ENCODE data around the gene FAM217B.

FAM217B gene

DNA sequence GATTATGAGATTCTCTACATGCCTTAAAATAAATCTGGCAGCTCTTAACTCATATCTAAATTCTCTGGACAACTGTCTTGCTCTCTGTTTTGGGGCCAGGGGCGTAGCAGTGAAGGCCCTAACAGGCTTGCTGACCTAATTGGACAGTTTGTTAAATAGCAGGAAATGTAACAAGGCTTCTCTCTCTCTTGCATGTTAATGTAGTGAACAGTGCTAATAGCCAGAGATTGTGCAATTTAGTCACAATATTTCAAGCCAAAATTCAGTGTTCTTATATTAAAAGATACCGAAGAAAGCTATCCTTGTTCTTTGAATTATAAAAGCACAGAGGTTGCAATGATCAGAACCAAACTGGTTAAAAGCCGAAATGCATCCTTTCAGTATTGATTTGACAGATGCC, 3.0 kb upstream of the FAM217B start:
- H3K4me3 ChIP-seq (ENCODE audit: low read depth, low read length): no peak overlapping the region
- in situ Hi-C loops (cut with HindIII; ENCODE audit: low sequenced_read_pairs): no loop called here
- DNase-seq (ENCODE audit: low read depth, low spot score): no peak
- TF ChIP-seq, protein P1, sequence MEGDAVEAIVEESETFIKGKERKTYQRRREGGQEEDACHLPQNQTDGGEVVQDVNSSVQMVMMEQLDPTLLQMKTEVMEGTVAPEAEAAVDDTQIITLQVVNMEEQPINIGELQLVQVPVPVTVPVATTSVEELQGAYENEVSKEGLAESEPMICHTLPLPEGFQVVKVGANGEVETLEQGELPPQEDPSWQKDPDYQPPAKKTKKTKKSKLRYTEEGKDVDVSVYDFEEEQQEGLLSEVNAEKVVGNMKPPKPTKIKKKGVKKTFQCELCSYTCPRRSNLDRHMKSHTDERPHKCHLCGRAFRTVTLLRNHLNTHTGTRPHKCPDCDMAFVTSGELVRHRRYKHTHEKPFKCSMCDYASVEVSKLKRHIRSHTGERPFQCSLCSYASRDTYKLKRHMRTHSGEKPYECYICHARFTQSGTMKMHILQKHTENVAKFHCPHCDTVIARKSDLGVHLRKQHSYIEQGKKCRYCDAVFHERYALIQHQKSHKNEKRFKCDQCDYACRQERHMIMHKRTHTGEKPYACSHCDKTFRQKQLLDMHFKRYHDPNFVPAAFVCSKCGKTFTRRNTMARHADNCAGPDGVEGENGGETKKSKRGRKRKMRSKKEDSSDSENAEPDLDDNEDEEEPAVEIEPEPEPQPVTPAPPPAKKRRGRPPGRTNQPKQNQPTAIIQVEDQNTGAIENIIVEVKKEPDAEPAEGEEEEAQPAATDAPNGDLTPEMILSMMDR (IDR thresholded peaks at IDR 0.05; ENCODE audit: low read depth, low read length): no peak

DNA sequence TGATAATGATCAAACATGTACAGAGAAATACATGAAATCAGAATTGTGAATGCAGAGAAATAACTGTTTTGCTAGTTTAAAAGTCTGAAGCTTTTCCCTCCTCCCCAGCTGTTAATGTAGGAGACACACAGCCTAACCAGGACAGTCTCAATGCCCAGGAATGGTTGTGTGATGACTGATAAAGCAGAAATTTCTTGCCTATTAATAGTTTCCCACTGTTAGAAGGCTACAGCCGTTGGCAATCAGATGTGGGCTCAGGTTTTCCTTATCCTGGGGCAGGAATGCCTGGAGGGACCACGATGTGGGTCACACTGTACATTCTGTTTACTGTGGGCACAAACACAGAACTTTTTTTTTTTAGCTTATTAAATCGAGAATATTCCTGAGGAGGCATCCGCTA, 2.0 kb upstream of the FAM217B start:
- in situ Hi-C loops (cut with HindIII; ENCODE audit: low sequenced_read_pairs): no loop called here
- TF ChIP-seq, protein P1 (IDR thresholded peaks at IDR 0.05; ENCODE audit: low read depth, low read length): no peak
- DNase-seq (ENCODE audit: low read depth, low spot score): peak; percentile 35

DNA sequence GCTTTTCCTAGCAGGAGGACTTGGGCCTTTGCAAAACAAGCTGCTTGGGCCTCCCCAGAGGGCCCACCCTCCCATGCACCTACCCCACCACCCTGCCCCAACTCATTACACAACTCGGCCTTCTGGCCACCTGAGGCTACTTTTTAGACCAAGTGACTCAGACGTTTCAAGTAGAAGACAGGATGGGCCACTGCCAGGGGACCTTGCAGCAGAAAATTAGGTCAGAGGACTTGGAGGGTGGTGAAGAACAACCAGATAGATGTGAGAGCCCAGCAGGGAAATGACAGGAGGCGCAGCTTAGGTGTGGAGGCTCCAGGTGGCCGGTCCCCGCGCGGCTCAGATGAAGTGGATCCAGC, 1.5 kb upstream of the FAM217B start:
- DNase-seq (ENCODE audit: low read depth, low spot score): no peak
- in situ Hi-C loops (cut with HindIII; ENCODE audit: low sequenced_read_pairs): no loop called here
- TF ChIP-seq, protein P1 (IDR thresholded peaks at IDR 0.05; ENCODE audit: low read depth, low read length): no peak
- H3K4me3 ChIP-seq (ENCODE audit: low read depth, low read length): no peak overlapping the region

More for the DNA sequence above, 2.0 kb upstream of the FAM217B start:
- H3K4me3 ChIP-seq (ENCODE audit: low read depth, low read length): no peak overlapping the region

DNA sequence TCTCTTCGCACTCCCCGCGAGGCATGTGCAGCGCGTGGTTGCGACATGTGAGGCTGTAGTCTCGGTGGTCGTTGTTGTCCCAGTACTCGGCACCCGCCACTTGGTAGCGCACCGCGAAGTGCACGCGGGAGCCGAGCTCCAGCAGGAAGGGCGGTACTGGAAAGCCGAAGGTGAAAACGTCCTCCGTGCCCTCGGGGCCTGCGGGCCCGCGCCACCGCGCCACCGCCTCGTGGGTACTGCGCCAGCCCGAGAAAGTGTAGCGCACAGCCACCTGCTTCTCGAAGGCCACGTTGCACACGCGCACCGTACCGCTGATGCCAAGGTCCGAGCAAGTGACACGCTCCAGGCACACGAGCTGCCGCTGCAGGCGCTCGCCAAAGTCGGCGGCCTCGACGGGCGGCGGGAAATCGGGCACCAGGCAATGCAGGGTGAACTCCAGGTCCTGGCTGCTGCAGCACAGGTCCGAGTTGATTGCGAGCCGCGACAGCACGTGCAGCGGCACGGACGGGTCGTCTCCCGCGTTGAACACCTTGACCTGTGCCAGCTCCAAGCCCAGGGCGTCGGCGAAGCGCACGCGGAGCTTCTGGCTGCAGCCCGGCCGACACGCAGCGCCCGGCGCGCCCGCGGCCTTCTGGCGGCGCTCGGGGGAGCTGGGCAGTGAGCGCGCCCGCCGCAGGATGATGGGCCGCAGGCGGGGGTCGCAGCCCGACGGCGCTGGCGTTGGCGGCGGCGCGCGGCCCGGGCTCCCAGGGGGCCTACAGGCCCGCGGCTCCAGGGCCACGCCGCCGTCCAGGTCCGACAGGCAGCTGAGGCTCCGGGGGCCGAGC, 924 bp upstream of the FAM217B start:
- no peak for DNase-seq (ENCODE audit: low read depth, low spot score)
- in situ Hi-C loops (cut with HindIII; ENCODE audit: low sequenced_read_pairs): no loop called here
- TF ChIP-seq, protein P1 (IDR thresholded peaks at IDR 0.05; ENCODE audit: low read depth, low read length): no peak
- peak overlapping the region; percentile 80 for H3K4me3 ChIP-seq (ENCODE audit: low read depth, low read length)

GRCh38 chr20:59939879-59940128, 385 bp upstream of the FAM217B start:
- H3K4me3 ChIP-seq (ENCODE audit: low read depth, low read length): peak overlapping the region; percentile 80
- no peak for DNase-seq (ENCODE audit: low read depth, low spot score)
- in situ Hi-C loops (cut with HindIII; ENCODE audit: low sequenced_read_pairs): no loop called here
- TF ChIP-seq, protein P1 (IDR thresholded peaks at IDR 0.05; ENCODE audit: low read depth, low read length): no peak

GRCh38 chr20:59940956-59941294, 736 bp downstream of the FAM217B start:
- TF ChIP-seq, protein P1 (IDR thresholded peaks at IDR 0.05; ENCODE audit: low read depth, low read length): no peak
- in situ Hi-C loops (cut with HindIII; ENCODE audit: low sequenced_read_pairs): no loop called here
- peak overlapping the region; percentile 80 for H3K4me3 ChIP-seq (ENCODE audit: low read depth, low read length)
- no peak for DNase-seq (ENCODE audit: low read depth, low spot score)
